ENCODE measurements around the gene ANLN.
"Not testable (repeated sequence)": the region's sequence is repeated elsewhere in the genome, so short reads cannot be mapped to it uniquely, and the experiment has no call there.

Gene ANLN

GRCh38 chr7:36468370-36469101 lies 78.9 kb downstream of the ANLN start:
- no peak for DNase-seq

- peak in 1 of 2 experiments; percentile 19 for DNase-seq
Measured at GRCh38 chr7:36469236-36469635, 79.6 kb downstream of the ANLN start.

DNA sequence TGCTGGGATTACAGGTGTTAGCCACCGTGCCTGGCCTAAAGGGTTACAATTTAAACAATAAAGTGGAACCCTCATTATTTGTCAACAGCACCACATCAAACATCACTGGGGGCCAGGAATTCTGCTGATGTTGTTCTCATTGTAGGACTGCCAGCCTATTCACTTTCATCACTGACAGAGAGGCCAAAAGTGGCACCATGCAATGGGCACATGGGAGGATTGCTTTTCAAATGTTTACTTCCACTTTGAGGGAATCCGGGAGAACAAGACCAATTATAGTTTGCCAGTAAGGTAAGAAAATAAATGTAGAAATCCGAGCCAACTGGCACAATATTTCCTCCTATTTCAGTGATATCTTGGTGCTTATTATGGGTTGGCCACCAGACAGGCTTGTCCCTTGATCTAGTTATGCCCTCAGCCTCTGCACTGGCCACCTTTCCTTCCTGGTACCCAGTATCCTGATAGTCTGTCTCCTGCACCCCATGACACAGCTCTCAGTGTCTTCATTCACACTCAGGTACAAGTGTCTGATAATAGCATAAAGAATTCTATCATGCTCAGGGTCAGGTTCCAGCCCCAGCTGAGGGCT lies 82.6 kb downstream of the ANLN start:
- DNase-seq = no peak

GRCh38 chr7:36473454-36474282 lies 84.0 kb downstream of the ANLN start:
- DNase-seq = peak; percentile 28 to 44

DNA sequence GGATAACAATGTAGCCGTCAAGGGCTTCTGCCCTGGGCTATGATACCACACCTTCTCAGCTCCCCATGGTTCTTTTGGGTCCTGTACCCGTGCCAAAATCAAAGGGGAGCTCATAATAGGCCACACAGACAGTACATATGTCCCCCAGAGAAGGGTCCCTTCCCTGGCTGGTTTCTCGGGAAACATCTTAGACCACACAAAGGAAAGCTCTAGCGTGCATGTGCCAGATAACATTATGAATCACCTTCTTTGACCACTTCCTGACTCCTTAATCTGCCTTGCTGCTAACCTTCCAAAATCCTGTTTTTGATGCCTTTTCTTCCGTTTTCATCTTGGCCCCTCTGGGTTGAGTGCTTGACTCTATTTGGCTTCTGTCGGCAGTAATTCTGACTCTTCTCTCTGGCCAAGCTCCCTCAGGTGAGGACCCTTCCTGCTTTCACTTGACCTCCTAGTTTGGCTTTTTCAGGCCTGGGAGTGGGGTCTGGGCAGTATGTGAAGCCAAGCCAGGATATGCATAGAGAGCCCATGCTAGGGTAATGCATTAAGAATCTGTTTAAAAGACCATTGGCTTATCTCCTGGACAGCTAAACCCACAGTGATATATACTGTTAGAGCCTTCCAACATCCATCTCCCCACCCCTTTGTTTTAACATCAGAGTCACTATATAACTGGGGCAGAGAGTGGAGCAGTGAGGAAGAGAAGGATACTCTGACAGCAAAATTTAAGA lies 84.8 kb downstream of the ANLN start:
- no peak for DNase-seq

- no peak for DNase-seq
Measured at GRCh38 chr7:36475011-36475342, 85.3 kb downstream of the ANLN start.

- DNase-seq = no peak
Measured at GRCh38 chr7:36475381-36475780, 85.7 kb downstream of the ANLN start.

- no peak for DNase-seq
Measured at GRCh38 chr7:36478745-36479144, 89.1 kb downstream of the ANLN start.

- not testable (repeated sequence) for DNase-seq
Measured at GRCh38 chr7:36483853-36484252, 94.2 kb downstream of the ANLN start.

GRCh38 chr7:36484265-36484664 lies 94.6 kb downstream of the ANLN start:
- DNase-seq = no peak

DNA sequence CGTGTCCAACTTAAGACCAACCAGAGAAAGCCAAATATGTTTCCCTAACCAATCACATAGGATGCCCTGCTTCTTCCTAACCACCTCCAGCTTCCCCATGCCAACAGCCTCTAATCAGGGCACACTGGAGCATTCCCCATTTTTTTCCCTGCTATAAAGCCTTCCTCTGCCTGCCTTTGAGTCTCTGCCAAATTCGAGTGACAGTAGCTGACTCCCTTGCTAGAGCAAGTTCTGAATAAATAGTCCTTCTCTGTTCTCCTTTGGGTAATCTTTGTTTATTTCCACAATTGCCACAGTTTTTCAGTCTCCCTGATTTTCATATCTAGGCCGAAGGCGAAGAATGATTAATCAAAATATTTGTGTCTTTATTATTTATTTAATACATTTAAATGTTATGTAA lies 96.7 kb downstream of the ANLN start:
- DNase-seq = no peak

- peak in 1 of 2 experiments; percentile 68 for DNase-seq
Measured at GRCh38 chr7:36487756-36488336, 98.2 kb downstream of the ANLN start.

DNA sequence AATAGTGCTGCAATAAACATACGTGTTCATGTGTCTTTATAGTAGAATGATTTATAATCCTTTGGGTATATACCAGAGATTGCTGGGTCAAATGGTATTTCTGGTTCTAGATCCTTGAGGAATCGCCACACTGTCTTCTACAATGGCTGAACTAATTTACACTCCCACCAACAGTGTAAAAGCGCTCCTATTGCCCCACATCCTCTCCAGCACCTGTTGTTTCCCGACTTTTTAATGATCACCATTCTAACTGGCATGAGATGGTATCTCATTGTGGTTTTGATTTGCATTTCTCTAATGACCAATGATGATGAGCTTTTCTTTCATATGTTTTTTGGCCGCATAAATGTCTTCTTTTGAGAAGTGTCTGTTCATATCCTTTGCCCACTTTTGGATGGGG lies 99.0 kb downstream of the ANLN start:
- DNase-seq = not testable (repeated sequence)

GRCh38 chr7:36490419-36490830 lies 100.8 kb downstream of the ANLN start:
- no peak for DNase-seq

DNA sequence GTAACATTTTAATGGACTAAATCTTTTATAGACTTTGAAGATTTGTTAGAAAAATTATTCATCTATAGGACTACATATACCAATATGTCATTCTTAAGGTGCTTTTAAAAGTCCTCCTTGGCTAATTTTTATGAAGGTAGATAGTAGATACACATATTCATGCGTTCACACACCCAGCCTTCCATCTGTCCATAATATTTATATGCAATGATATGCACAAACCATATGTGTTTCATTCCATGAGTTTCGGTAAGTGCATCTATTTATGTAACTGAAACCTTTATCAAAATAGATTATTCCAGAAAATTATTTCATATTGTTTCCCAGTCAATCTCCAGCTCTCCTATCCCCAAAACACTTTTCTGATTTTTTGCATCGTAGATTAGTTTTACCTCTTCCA lies 101.7 kb downstream of the ANLN start:
- DNase-seq = no peak

- no peak for DNase-seq
Measured at GRCh38 chr7:36496576-36496975, 106.9 kb downstream of the ANLN start.

- not testable (repeated sequence) for DNase-seq
Measured at GRCh38 chr7:36497176-36497575, 107.5 kb downstream of the ANLN start.

DNA sequence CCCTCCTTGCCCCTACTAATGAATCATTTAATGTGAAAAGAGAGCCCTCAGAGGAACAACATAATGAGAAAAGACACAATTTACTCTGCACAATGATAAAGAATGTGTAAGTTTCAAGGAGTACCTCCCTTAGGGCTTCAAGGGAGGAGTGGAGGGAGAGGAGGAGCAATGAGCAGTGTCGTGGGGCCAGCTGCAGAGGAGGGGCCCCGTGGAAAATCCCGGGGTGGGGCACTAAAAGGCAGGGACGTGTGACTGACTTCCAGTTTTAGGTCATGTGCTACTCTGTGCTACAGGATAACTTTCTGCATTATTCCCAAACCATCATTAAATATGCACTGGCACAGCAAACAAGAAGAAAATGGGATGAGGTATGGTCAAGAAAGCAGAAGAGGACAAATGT lies 108.1 kb downstream of the ANLN start:
- no peak for DNase-seq
